GM23248 (cell line): Measurements from ENCODE around the gene BHMT2. TPM values are rescaled to one million over a fixed set of nuclear protein-coding genes. Genes with fewer than 3 reads are reported as not detected.

ENCODE experiments used
- DNase-seq: peaks from one replicate; pipeline ENCODE4 v3.0.0-alpha.2; 2015
- H2AFZ ChIP-seq: fragments of 200-600 bp; sonication (generic); 2 replicates; pipeline ENCODE4 v1.6.1; 2016; ENCODE audit warnings: antibody characterized with exemption
- H3F3A ChIP-seq: fragments of 200-600 bp; sonication (generic); 2 replicates; pipeline ENCODE4 v1.6.1; 2016; ENCODE audit warnings: mild to moderate bottlenecking, antibody characterized with exemption, mixed run types; ENCODE audit not compliant: insufficient read depth
- H3K27ac ChIP-seq: fragments of 200-600 bp; sonication (generic); 2 replicates; pipeline ENCODE4 v1.5.1; 2016; ENCODE audit warnings: mild to moderate bottlenecking
- H3K27me3 ChIP-seq: fragments of 200-600 bp; sonication (generic); replicated peaks from 2 replicates; pipeline ENCODE4 v1.6.1; 2016; ENCODE audit warnings: mild to moderate bottlenecking; ENCODE audit not compliant: insufficient read depth
- H3K36me3 ChIP-seq: fragments of 200-600 bp; sonication (generic); 2 replicates; pipeline ENCODE4 v1.6.1; 2016; ENCODE audit warnings: low read depth, mild to moderate bottlenecking
- H3K4me1 ChIP-seq: fragments of 200-600 bp; sonication (generic); 2 replicates; pipeline ENCODE4 v1.6.1; 2016; ENCODE audit warnings: mild to moderate bottlenecking; ENCODE audit not compliant: insufficient read depth
- H3K4me2 ChIP-seq: fragments of 200-600 bp; sonication (generic); one replicate; pipeline ENCODE4 v1.6.1; 2016; ENCODE audit warnings: mild to moderate bottlenecking; ENCODE audit not compliant: unreplicated experiment
- H3K4me3 ChIP-seq: fragments of 200-600 bp; sonication (generic); 2 replicates; pipeline ENCODE4 v1.5.1; 2016; ENCODE audit warnings: mild to moderate bottlenecking
- H3K79me2 ChIP-seq: fragments of 200-600 bp; sonication (generic); 2 replicates; pipeline ENCODE4 v1.6.1; 2016; ENCODE audit warnings: mild to moderate bottlenecking; ENCODE audit not compliant: insufficient read depth
- H3K9ac ChIP-seq: fragments of 200-600 bp; sonication (generic); 2 replicates; pipeline ENCODE4 v1.6.1; 2016; ENCODE audit warnings: mild to moderate bottlenecking
- H3K9me2 ChIP-seq: fragments of 200-600 bp; sonication (generic); 2 replicates; pipeline ENCODE4 v1.6.1; 2016; ENCODE audit warnings: mixed run types, mild to moderate bottlenecking, moderate library complexity; ENCODE audit not compliant: insufficient read depth
- H3K9me3 ChIP-seq: fragments of 200-600 bp; sonication (generic); one replicate; pipeline ENCODE4 v1.6.1; 2017; ENCODE audit warnings: low read depth
- H4K20me1 ChIP-seq: fragments of 200-600 bp; sonication (generic); 2 replicates; pipeline ENCODE4 v1.6.0; 2016; ENCODE audit not compliant: insufficient read depth
- EZH2 ChIP-seq: fragments of 200-600 bp; sonication (generic); IDR thresholded peaks from 2 replicates; pipeline ENCODE4 v1.6.1; 2018; ENCODE audit warnings: antibody characterized with exemption, mild to moderate bottlenecking; ENCODE audit not compliant: insufficient read depth, poor library complexity, severe bottlenecking
- EZH2phosphoT487 ChIP-seq: fragments of 200-600 bp; sonication (generic); IDR thresholded peaks from 2 replicates; pipeline ENCODE4 v1.6.1; 2018; ENCODE audit warnings: antibody characterized with exemption, moderate library complexity, mild to moderate bottlenecking, low read depth; ENCODE audit not compliant: insufficient read depth
- WGBS, 2 experiments: methylation state at CpG; one replicate each; pipeline ENCODE4 v1.1.6; 2015 to 2017; ENCODE audit warnings: low lambda C conversion rate in 2 of 2, low coverage in 1 of 2; ENCODE audit errors: missing lambda C conversion rate in 2 of 2; 5-methylcytosine and 5-hydroxymethylcytosine counted together
- in situ Hi-C: fragments of 300-500 bp; cut with MboI; formaldehyde crosslinking; loops from 2 replicates; pipeline ENCODE4 v1.15.0; 2020
- polyA plus RNA-seq: library from polyadenylated mRNA; unstranded; fragments of >200 nt; fragmentation: Nextera tagmentation; extraction: Ambion mirVana; gene quantifications from 2 replicates; pipeline ENCODE4 v1.2.1, GENCODE V29; 2016
- total RNA-seq: library from RNA; depleted of rRNA; stranded (reverse); fragments of >200 nt; shearing (Covaris generic); gene quantifications from 2 replicates; pipeline ENCODE4 v1.2.3, GENCODE V29; 2014

BHMT2 gene
- total and polyA plus RNA-seq, 2 experiments from 2014 or later = 4.4 to 6.2 TPM

DNA sequence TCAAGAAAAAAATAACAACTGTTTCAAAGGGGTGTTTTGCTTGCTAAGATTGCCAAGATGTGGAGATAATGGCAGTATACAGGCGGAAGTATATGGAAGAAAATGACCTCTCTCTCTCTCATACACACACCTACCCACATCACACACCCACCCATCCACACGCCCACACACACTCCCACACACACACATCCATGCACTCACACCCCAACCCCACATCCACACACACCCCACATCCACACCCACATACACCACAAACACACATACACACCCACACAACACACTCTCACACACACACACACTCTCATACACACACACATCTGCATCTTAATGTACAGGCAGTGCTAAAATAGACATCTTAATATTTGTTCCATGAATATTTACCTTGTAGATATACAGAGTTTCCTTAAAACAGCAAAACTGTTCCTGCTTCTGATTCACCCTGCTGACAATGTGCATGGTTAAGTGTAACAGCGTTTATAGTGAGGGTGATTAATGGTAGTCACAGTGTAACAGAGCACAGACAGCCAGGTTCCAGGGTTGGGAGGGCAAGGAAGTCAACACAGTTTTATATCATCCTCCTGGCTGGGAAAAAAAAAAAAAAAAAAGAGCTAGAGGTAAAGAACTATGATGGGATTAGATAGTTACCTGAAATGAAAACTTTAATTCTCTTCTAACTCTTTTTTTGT is 8.3 kb downstream of the BHMT2 start:
- TF ChIP-seq EZH2 (no peak), EZH2phosphoT487 (no peak)
- Histone ChIP-seq H3K27ac (no peak overlapping the region), H4K20me1 (no peaks in the 10 kb centered on the region), H3K9me2 (no peaks in the 10 kb centered on the region), H3K4me3 (no peak overlapping the region), H3K79me2 (no peaks in the 10 kb centered on the region), H3K9me3 (no peaks in the 10 kb centered on the region), H2AFZ (no peak overlapping the region), H3F3A (no peaks in the 10 kb centered on the region), H3K4me1 (0 out of 2 replicates have a peak, but pooled peaks cover 3% of the 10 kb centered on the region), H3K4me2 (no peak overlapping the region), H3K36me3 (no peaks in the 10 kb centered on the region), H3K9ac (no peak overlapping the region), H3K27me3 (no peaks in the 10 kb centered on the region)
- WGBS, 2 experiments = 49 to 56% methylated on average over 3 of the region's 3 CpGs
- DNase-seq = peak; percentile 47
- in situ Hi-C loops = no loop called here

DNA sequence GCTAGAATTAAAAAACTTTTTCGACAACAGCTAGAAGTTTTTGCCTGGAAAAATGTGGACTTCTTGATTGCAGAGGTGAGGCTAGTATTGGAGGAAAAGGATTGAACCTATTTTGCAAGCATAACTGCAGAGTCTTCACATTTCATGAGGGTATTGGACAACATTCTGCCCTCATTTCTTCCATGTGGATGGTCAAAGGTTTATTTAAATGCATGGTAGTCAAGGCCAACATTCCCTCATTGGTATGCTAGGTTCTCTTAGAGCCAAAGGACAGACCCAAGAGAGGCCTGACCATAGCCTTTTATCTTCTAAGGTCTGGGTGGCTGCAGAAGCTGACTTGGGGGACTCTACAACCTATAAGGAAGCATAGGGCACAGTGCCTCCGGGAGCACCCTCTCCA is 11.2 kb downstream of the BHMT2 start:
- no peak for DNase-seq
- no peaks in the 10 kb centered on the region for H3K27me3 ChIP-seq
- no peaks in the 10 kb centered on the region for H3K9me3 ChIP-seq
- no peak overlapping the region for H3K4me3 ChIP-seq
- TF ChIP-seq EZH2 (no peak), EZH2phosphoT487 (no peak)
- H3K9ac ChIP-seq = no peak overlapping the region
- in situ Hi-C loops = no loop called here
- H4K20me1 ChIP-seq = no peaks in the 10 kb centered on the region
- H3K79me2 ChIP-seq = no peaks in the 10 kb centered on the region
- 0 out of 2 replicates have a peak, but pooled peaks cover 3% of the 10 kb centered on the region for H3K4me1 ChIP-seq
- no peaks in the 10 kb centered on the region for H3F3A ChIP-seq
- H3K27ac ChIP-seq = no peak overlapping the region
- no peak overlapping the region for H2AFZ ChIP-seq
- H3K9me2 ChIP-seq = no peaks in the 10 kb centered on the region
- no peak overlapping the region for H3K4me2 ChIP-seq
- H3K36me3 ChIP-seq = no peaks in the 10 kb centered on the region
- WGBS, 2 experiments = 70 to 78% methylated on average over 2 of the region's 2 CpGs

- Histone ChIP-seq H3K27ac (no peak overlapping the region), H3K79me2 (no peaks in the 10 kb centered on the region), H4K20me1 (no peaks in the 10 kb centered on the region), H3K27me3 (no peaks in the 10 kb centered on the region), H3F3A (no peaks in the 10 kb centered on the region), H3K9ac (no peak overlapping the region), H2AFZ (no peak overlapping the region), H3K9me2 (no peaks in the 10 kb centered on the region), H3K4me2 (no peak overlapping the region), H3K36me3 (no peaks in the 10 kb centered on the region), H3K9me3 (no peaks in the 10 kb centered on the region), H3K4me3 (no peak overlapping the region), H3K4me1 (0 out of 2 replicates have a peak, but pooled peaks cover 3% of the 10 kb centered on the region)
- TF ChIP-seq EZH2 = no peak
- no peak for TF ChIP-seq EZH2phosphoT487
- 83 to 92% methylated on average over 5 of the region's 5 CpGs for WGBS, 2 experiments
- DNase-seq = peak; percentile 36
- in situ Hi-C loops = no loop called here
Observed at GRCh38 chr5:79081779-79082178, 12.2 kb downstream of the BHMT2 start.

DNA sequence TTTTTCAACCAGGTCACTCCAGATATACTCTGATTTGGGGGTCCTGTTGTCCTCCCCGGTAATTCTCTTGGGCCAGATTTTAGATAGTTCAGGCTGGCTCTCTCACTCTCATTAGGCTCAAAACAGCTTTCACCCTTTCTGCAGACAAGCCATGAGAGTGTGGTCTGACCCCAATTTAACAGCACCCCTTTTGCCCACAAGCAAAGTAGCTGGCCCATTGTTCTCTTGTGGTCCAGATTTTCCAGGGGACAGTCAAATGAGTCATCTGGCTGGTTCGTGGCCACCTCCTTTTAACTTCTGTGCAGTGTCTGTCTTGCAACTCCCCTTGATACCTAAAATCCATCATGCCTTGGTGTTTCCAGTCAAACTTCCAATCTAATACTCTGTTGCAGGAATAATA is 16.5 kb downstream of the BHMT2 start:
- Histone ChIP-seq H3K9me3 (no peaks in the 10 kb centered on the region), H3K79me2 (no peaks in the 10 kb centered on the region), H3K27me3 (no peaks in the 10 kb centered on the region), H3F3A (no peaks in the 10 kb centered on the region), H3K9me2 (no peaks in the 10 kb centered on the region), H3K4me3 (no peak overlapping the region), H3K9ac (no peak overlapping the region), H2AFZ (no peak overlapping the region), H4K20me1 (no peaks in the 10 kb centered on the region), H3K4me1 (no peaks in the 10 kb centered on the region), H3K36me3 (no peaks in the 10 kb centered on the region), H3K4me2 (no peak overlapping the region), H3K27ac (no peak overlapping the region)
- TF ChIP-seq EZH2phosphoT487 = no peak
- TF ChIP-seq EZH2 = no peak
- DNase-seq = no peak
- in situ Hi-C loops = no loop called here
- 60 to 67% methylated on average over 2 of the region's 2 CpGs for WGBS, 2 experiments

GRCh38 chr5:79088507-79088906 is 18.9 kb downstream of the BHMT2 start:
- H3K4me3 ChIP-seq = no peak overlapping the region
- H2AFZ ChIP-seq = no peak overlapping the region
- TF ChIP-seq EZH2 (no peak), EZH2phosphoT487 (no peak)
- 76 to 77% methylated on average over 4 of the region's 4 CpGs for WGBS, 2 experiments
- H3F3A ChIP-seq = no peaks in the 10 kb centered on the region
- H3K9ac ChIP-seq = no peak overlapping the region
- no peak overlapping the region for H3K27ac ChIP-seq
- no peaks in the 10 kb centered on the region for H3K4me1 ChIP-seq
- H3K27me3 ChIP-seq = no peaks in the 10 kb centered on the region
- in situ Hi-C loops = no loop called here
- no peak for DNase-seq
- H3K4me2 ChIP-seq = no peak overlapping the region
- no peaks in the 10 kb centered on the region for H3K36me3 ChIP-seq
- H3K9me3 ChIP-seq = no peaks in the 10 kb centered on the region
- H3K9me2 ChIP-seq = no peaks in the 10 kb centered on the region
- no peaks in the 10 kb centered on the region for H4K20me1 ChIP-seq
- H3K79me2 ChIP-seq = no peaks in the 10 kb centered on the region
